ENCODE measurements around the gene KIAA0040.
A peak's percentile ranks its signal among the peaks of the same experiment; 100 is the strongest.

The KIAA0040 gene

GRCh38 chr1:175192111-175192629 lies 406 bp downstream of the KIAA0040 start:
- Histone ChIP-seq H3K36me3 (ENCODE audit: control insufficient read depth in 2 of 2, insufficient read depth in 1 of 2, low read length in 2 of 2) (no peaks in the 10 kb centered on the region), H3K9me3 (ENCODE audit: control insufficient read depth, insufficient read depth, low read depth, low read length) (no peaks in the 10 kb centered on the region), H3K4me3 (ENCODE audit: low read depth, low read length) (peak overlapping the region; percentile 62), H3K4me1 (ENCODE audit: control insufficient read depth, insufficient read depth, low read length) (peaks cover 4% of the 10 kb centered on the region; the same call in 1 of the 2 replicates), H3K27ac (ENCODE audit: extremely low read depth, low read depth, low read length) (peak overlapping the region; percentile 63)
- POLR2A ChIA-PET = interaction anchor here (0.9 to 1.3 kb wide), 5 partner anchors 9 to 126 kb away, joined by 3 to 5 read pairs (median 4); no protein-coding TSS in a partner anchor
- CTCF ChIA-PET = interaction anchor here (0.6 to 2.2 kb wide), 4 partner anchors 18 to 46 kb away, joined by 3 to 8 read pairs (median 6); no protein-coding TSS in a partner anchor
- TF ChIP-seq ZNF473 (tag by site-specific recombination; IDR thresholded peaks at IDR 0.05) (no peak), ZNF747 (tag by site-specific recombination; IDR thresholded peaks at IDR 0.05) (no peak), ZNF24 (tag by site-specific recombination; IDR thresholded peaks at IDR 0.05) (no peak), GLIS1 (tag by site-specific recombination; IDR thresholded peaks at IDR 0.05) (no peak), REPIN1 (tag by site-specific recombination; IDR thresholded peaks at IDR 0.05; ENCODE audit: low read depth) (no peak), ZNF23 (tag by site-specific recombination; IDR thresholded peaks at IDR 0.05; ENCODE audit: borderline replicate concordance) (no peak), KLF10 (tag by site-specific recombination; IDR thresholded peaks at IDR 0.05) (no peak), ZNF677 (tag by site-specific recombination; IDR thresholded peaks at IDR 0.05) (no peak), HOXD13 (CRISPR knock-in tag; IDR thresholded peaks at IDR 0.05; ENCODE audit: borderline replicate concordance) (no peak), ZNF274 (IDR thresholded peaks at IDR 0.05; ENCODE audit: low read length) (no peak), ZNF274 (tag by site-specific recombination; IDR thresholded peaks at IDR 0.05; ENCODE audit: borderline replicate concordance) (no peak), ZNF214 (tag by site-specific recombination; IDR thresholded peaks at IDR 0.05; ENCODE audit: borderline replicate concordance) (no peak), ZBTB49 (tag by site-specific recombination; IDR thresholded peaks at IDR 0.05; ENCODE audit: low read depth) (no peak), ZNF366 (tag by site-specific recombination; conservative IDR thresholded peaks at IDR 0.05) (peak; percentile 27; the same call in 1 of the 2 replicates), ZSCAN18 (tag by site-specific recombination; IDR thresholded peaks at IDR 0.05) (no peak), KLF7 (tag by site-specific recombination; IDR thresholded peaks at IDR 0.05; ENCODE audit: borderline replicate concordance) (no peak), ZNF513 (tag by site-specific recombination; IDR thresholded peaks at IDR 0.05) (peak; percentile 72), ZSCAN16 (tag by site-specific recombination; IDR thresholded peaks at IDR 0.05) (no peak), TRIM28 (IDR thresholded peaks at IDR 0.05; ENCODE audit: borderline replicate concordance, low read length) (no peak), ZNF223 (tag by site-specific recombination; IDR thresholded peaks at IDR 0.05) (no peak), SCRT2 (tag by site-specific recombination; IDR thresholded peaks at IDR 0.05) (peak; percentile 81), ZBTB8A (tag by site-specific recombination; IDR thresholded peaks at IDR 0.05) (no peak), ZBTB17 (tag by site-specific recombination; IDR thresholded peaks at IDR 0.05) (no peak), ZFHX2 (tag by site-specific recombination; conservative IDR thresholded peaks at IDR 0.05) (no peak), ZNF37A (tag by site-specific recombination; IDR thresholded peaks at IDR 0.05) (no peak)
- TF ChIP-seq, protein P1, sequence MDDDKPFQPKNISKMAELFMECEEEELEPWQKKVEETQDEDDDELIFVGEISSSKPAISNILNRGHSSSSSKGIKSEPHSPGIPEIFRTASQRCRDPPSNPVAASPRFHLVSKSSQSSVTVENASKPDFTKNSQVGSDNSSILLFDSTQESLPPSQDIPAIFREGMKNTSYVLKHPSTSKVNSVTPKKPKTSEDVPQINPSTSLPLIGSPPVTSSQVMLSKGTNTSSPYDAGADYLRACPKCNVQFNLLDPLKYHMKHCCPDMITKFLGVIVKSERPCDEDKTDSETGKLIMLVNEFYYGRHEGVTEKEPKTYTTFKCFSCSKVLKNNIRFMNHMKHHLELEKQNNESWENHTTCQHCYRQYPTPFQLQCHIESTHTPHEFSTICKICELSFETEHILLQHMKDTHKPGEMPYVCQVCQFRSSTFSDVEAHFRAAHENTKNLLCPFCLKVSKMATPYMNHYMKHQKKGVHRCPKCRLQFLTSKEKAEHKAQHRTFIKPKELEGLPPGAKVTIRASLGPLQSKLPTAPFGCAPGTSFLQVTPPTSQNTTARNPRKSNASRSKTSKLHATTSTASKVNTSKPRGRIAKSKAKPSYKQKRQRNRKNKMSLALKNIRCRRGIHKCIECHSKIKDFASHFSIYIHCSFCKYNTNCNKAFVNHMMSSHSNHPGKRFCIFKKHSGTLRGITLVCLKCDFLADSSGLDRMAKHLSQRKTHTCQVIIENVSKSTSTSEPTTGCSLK (tag by site-specific recombination; IDR thresholded peaks at IDR 0.05) = no peak
- TF ChIP-seq, protein P2, sequence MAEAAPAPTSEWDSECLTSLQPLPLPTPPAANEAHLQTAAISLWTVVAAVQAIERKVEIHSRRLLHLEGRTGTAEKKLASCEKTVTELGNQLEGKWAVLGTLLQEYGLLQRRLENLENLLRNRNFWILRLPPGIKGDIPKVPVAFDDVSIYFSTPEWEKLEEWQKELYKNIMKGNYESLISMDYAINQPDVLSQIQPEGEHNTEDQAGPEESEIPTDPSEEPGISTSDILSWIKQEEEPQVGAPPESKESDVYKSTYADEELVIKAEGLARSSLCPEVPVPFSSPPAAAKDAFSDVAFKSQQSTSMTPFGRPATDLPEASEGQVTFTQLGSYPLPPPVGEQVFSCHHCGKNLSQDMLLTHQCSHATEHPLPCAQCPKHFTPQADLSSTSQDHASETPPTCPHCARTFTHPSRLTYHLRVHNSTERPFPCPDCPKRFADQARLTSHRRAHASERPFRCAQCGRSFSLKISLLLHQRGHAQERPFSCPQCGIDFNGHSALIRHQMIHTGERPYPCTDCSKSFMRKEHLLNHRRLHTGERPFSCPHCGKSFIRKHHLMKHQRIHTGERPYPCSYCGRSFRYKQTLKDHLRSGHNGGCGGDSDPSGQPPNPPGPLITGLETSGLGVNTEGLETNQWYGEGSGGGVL (tag by site-specific recombination; IDR thresholded peaks at IDR 0.05) = no peak
